ENCODE measurements around the gene SNRPD3. TPM values are rescaled to one million over a fixed set of nuclear protein-coding genes. Genes with fewer than 3 reads are reported as not detected.
"Not testable (repeated sequence)": the region's sequence is repeated elsewhere in the genome, so short reads cannot be mapped to it uniquely, and the experiment has no call there.

The SNRPD3 gene
- polyA plus RNA-seq, 1 of the 3 experiments (the other 2 are of a cell fraction) = 177 TPM

DNA sequence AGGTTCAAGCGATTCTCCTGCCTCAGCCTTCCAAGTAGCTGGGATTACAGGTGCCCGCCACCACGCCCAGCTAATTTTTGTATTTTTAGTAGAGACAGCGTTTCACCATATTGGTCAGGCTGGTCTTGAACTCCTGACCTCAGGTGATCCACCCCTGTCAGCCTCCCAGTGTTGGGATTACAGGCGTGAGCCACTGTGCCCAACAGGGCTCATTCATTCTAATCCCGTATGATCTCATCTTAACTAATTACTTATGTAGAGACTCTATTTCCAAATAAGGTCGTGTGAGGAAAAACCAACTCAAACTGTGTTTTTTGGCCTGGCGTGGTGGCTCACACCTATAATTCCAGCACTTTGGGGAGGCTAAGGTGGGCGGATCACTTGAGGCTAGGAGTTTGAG, 41.3 kb downstream of the SNRPD3 start:
- H3K79me2 ChIP-seq (ENCODE audit: insufficient read depth); H3K27ac ChIP-seq (ENCODE audit: low read depth in 2 of 2, low read length in 1 of 2); H3K27me3 ChIP-seq (ENCODE audit: insufficient read depth); H3K9me2 ChIP-seq; H2AFZ ChIP-seq (ENCODE audit: low read depth); CTCF ChIA-PET; H3F3A ChIP-seq (replicated peaks; ENCODE audit: insufficient read depth); DNase-seq; H4K20me1 ChIP-seq (ENCODE audit: insufficient read depth); H3K4me2 ChIP-seq; H3K9ac ChIP-seq; POLR2A ChIA-PET; H3K36me3 ChIP-seq (replicated peaks in 1 of 2; ENCODE audit: control insufficient read depth in 1 of 2, insufficient read depth in 2 of 2, low read length in 1 of 2); H3K9me3 ChIP-seq; H3K4me3 ChIP-seq (ENCODE audit: low read depth in 2 of 2, low read length in 1 of 2): not testable (repeated sequence)
- 87% methylated on average over 9 of the region's 9 CpGs for WGBS (ENCODE audit: low lambda C conversion rate)
- H3K4me1 ChIP-seq (ENCODE audit: control insufficient read depth in 1 of 2, insufficient read depth in 2 of 2, low read depth in 1 of 2, low read length in 1 of 2) = peaks cover 0 to 33% of the 10 kb centered on the region in 2 experiments; a peak in 1 of 4 replicates

DNA sequence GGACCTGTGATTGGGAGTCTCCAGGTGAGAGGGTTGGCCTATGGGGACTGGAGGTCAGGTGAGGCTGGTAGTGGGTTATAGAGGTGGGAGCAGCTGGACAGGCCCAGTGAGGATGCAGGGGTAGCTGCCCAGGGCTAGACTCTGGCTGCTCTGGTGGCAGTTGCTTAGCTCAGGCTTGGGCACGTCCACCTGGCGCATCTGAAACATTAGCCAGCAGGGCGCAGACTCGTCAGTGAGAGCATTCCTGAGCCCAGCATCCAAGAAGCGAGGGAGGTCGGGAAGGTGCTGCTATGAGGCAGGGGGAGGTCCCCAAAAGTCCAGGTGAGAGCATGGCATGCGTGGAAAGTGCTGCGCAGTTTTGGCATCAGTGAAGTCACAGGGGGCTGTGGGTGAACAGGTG, 43.7 kb downstream of the SNRPD3 start:
- CTCF ChIA-PET = no interaction called here
- WGBS (ENCODE audit: low lambda C conversion rate) = 100% methylated on average over 2 of the region's 8 CpGs
- H4K20me1 ChIP-seq (ENCODE audit: insufficient read depth) = no peaks in the 10 kb centered on the region

DNA sequence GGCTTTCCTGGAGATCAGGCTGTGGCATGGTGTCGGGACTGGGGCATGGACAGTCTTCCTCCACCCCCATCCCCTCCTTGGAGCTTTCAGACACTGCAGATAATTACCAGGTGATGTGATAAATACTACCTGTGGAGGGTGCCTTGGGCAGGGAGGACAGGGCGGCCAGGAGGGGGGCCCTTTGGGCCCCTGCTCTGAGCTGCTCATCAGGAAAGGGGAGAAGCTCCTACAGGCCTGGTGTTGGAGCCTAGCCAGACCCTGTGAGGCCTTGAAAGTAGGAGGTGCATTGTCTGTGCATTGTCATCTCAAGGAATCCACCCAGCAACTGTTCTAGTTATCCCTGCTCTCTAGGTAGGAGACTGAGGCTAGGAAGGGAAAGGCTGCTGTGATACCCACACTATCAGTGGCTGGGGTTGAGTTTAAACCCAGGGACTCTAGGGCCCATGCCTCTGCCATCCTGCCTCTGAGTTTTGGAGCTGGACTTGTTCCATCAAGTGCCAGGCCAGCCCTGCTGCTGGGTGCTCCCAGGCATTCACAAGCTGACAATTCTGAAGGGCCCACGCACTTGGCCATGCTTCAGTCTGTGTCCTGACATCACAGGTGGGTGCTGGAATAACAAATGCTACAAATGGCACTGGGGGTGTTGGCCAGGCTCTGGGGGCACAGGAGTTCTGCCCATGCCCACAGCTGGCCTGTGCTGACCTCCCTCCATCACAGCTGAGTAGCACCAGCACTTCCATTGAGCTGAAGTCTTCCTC, 44.3 kb downstream of the SNRPD3 start:
- H3F3A ChIP-seq (replicated peaks; ENCODE audit: insufficient read depth); H3K9me3 ChIP-seq; CTCF ChIA-PET; H3K4me2 ChIP-seq; H2AFZ ChIP-seq (ENCODE audit: low read depth); H3K79me2 ChIP-seq (ENCODE audit: insufficient read depth); H3K9me2 ChIP-seq; H3K27ac ChIP-seq (ENCODE audit: low read depth in 2 of 2, low read length in 1 of 2); H3K9ac ChIP-seq; H4K20me1 ChIP-seq (ENCODE audit: insufficient read depth); H3K27me3 ChIP-seq (ENCODE audit: insufficient read depth); H3K36me3 ChIP-seq (replicated peaks in 1 of 2; ENCODE audit: control insufficient read depth in 1 of 2, insufficient read depth in 2 of 2, low read length in 1 of 2); DNase-seq; H3K4me3 ChIP-seq (ENCODE audit: low read depth in 2 of 2, low read length in 1 of 2): not testable (repeated sequence)
- POLR2A ChIA-PET = interaction anchor here (1.1 kb wide), 1 partner anchor 12 kb away, joined by 3 read pairs; no protein-coding TSS in a partner anchor
- WGBS (ENCODE audit: low lambda C conversion rate) = 75% methylated on average over 2 of the region's 3 CpGs
- H3K4me1 ChIP-seq (ENCODE audit: control insufficient read depth in 1 of 2, insufficient read depth in 2 of 2, low read depth in 1 of 2, low read length in 1 of 2) = peaks cover 0 to 21% of the 10 kb centered on the region in 2 experiments; a peak in 1 of 4 replicates

More for the DNA sequence above, 43.7 kb downstream of the SNRPD3 start:
- Histone ChIP-seq H3K9me3 (no peaks in the 10 kb centered on the region), H3F3A (replicated peaks; ENCODE audit: insufficient read depth) (no peaks in the 10 kb centered on the region), H2AFZ (ENCODE audit: low read depth) (no peak overlapping the region), H3K79me2 (ENCODE audit: insufficient read depth) (no peaks in the 10 kb centered on the region), H3K27me3 (ENCODE audit: insufficient read depth) (no peaks in the 10 kb centered on the region), H3K27ac (ENCODE audit: low read depth in 2 of 2, low read length in 1 of 2) (no peak overlapping the region), H3K36me3 (replicated peaks in 1 of 2; ENCODE audit: control insufficient read depth in 1 of 2, insufficient read depth in 2 of 2, low read length in 1 of 2) (no peaks in the 10 kb centered on the region), H3K9me2 (no peaks in the 10 kb centered on the region), H3K4me1 (ENCODE audit: control insufficient read depth in 1 of 2, insufficient read depth in 2 of 2, low read depth in 1 of 2, low read length in 1 of 2) (peaks cover 0 to 27% of the 10 kb centered on the region in 2 experiments; a peak in 1 of 4 replicates), H3K4me2 (no peak overlapping the region), H3K9ac (no peak overlapping the region), H3K4me3 (ENCODE audit: low read depth in 2 of 2, low read length in 1 of 2) (no peak overlapping the region)
- no peak for DNase-seq
- POLR2A ChIA-PET = interaction anchor here (1.1 kb wide), 1 partner anchor 11 kb away, joined by 3 read pairs; no protein-coding TSS in a partner anchor
- TF ChIP-seq RFX5 (IDR thresholded peaks at IDR 0.05; ENCODE audit: low read length) (no peak), TAF1 (IDR thresholded peaks at IDR 0.05; ENCODE audit: borderline replicate concordance, low read depth, low read length) (no peak), MXI1 (IDR thresholded peaks at IDR 0.05; ENCODE audit: low read depth, low read length) (no peak), TEAD4 (IDR thresholded peaks at IDR 0.05; ENCODE audit: borderline replicate concordance, insufficient read depth) (no peak), GABPA (IDR thresholded peaks at IDR 0.05; ENCODE audit: low read depth) (no peak), JUND (IDR thresholded peaks at IDR 0.05) (no peak), RAD21 (IDR thresholded peaks at IDR 0.05; ENCODE audit: low read length) (no peak), TCF12 (IDR thresholded peaks at IDR 0.05) (no peak), SIN3A (IDR thresholded peaks at IDR 0.05; ENCODE audit: borderline replicate concordance, low read depth, low read length) (no peak), EZH2phosphoT487 (IDR thresholded peaks at IDR 0.05; ENCODE audit: borderline replicate concordance, low read depth) (no peak), ELF1 (IDR thresholded peaks at IDR 0.05) (no peak), RCOR1 (IDR thresholded peaks at IDR 0.05; ENCODE audit: low read length) (no peak), FOXM1 (IDR thresholded peaks at IDR 0.05; ENCODE audit: low read depth) (no peak)
- TF ChIP-seq, protein P1, sequence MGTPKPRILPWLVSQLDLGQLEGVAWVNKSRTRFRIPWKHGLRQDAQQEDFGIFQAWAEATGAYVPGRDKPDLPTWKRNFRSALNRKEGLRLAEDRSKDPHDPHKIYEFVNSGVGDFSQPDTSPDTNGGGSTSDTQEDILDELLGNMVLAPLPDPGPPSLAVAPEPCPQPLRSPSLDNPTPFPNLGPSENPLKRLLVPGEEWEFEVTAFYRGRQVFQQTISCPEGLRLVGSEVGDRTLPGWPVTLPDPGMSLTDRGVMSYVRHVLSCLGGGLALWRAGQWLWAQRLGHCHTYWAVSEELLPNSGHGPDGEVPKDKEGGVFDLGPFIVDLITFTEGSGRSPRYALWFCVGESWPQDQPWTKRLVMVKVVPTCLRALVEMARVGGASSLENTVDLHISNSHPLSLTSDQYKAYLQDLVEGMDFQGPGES (IDR thresholded peaks at IDR 0.05; ENCODE audit: low read depth, low read length) = no peak
- TF ChIP-seq, protein P2, sequence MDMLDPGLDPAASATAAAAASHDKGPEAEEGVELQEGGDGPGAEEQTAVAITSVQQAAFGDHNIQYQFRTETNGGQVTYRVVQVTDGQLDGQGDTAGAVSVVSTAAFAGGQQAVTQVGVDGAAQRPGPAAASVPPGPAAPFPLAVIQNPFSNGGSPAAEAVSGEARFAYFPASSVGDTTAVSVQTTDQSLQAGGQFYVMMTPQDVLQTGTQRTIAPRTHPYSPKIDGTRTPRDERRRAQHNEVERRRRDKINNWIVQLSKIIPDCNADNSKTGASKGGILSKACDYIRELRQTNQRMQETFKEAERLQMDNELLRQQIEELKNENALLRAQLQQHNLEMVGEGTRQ (IDR thresholded peaks at IDR 0.05; ENCODE audit: borderline replicate concordance, low read depth, low read length) = no peak
- TF ChIP-seq, protein P3, sequence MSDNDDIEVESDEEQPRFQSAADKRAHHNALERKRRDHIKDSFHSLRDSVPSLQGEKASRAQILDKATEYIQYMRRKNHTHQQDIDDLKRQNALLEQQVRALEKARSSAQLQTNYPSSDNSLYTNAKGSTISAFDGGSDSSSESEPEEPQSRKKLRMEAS (IDR thresholded peaks at IDR 0.05; ENCODE audit: low read depth) = no peak
- TF ChIP-seq, protein P4, sequence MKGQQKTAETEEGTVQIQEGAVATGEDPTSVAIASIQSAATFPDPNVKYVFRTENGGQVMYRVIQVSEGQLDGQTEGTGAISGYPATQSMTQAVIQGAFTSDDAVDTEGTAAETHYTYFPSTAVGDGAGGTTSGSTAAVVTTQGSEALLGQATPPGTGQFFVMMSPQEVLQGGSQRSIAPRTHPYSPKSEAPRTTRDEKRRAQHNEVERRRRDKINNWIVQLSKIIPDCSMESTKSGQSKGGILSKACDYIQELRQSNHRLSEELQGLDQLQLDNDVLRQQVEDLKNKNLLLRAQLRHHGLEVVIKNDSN (IDR thresholded peaks at IDR 0.05; ENCODE audit: borderline replicate concordance, low read depth) = no peak
- TF ChIP-seq, protein P5, sequence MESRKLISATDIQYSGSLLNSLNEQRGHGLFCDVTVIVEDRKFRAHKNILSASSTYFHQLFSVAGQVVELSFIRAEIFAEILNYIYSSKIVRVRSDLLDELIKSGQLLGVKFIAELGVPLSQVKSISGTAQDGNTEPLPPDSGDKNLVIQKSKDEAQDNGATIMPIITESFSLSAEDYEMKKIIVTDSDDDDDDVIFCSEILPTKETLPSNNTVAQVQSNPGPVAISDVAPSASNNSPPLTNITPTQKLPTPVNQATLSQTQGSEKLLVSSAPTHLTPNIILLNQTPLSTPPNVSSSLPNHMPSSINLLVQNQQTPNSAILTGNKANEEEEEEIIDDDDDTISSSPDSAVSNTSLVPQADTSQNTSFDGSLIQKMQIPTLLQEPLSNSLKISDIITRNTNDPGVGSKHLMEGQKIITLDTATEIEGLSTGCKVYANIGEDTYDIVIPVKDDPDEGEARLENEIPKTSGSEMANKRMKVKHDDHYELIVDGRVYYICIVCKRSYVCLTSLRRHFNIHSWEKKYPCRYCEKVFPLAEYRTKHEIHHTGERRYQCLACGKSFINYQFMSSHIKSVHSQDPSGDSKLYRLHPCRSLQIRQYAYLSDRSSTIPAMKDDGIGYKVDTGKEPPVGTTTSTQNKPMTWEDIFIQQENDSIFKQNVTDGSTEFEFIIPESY (IDR thresholded peaks at IDR 0.05; ENCODE audit: borderline replicate concordance, low read depth) = no peak
